Kidney capillary endothelial cell (primary cell): ENCODE measurements around the gene BCAS4.
"Not testable (repeated sequence)": the region's sequence is repeated elsewhere in the genome, so short reads cannot be mapped to it uniquely, and the experiment has no call there.

ENCODE experiments used
- DNase-seq: peaks from one replicate; pipeline ENCODE4 v3.0.0-alpha.2; 2018; ENCODE audit warnings: low spot score

BCAS4 gene, protein sequence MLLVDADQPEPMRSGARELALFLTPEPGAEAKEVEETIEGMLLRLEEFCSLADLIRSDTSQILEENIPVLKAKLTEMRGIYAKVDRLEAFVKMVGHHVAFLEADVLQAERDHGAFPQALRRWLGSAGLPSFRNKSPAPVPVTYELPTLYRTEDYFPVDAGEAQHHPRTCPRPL

DNA sequence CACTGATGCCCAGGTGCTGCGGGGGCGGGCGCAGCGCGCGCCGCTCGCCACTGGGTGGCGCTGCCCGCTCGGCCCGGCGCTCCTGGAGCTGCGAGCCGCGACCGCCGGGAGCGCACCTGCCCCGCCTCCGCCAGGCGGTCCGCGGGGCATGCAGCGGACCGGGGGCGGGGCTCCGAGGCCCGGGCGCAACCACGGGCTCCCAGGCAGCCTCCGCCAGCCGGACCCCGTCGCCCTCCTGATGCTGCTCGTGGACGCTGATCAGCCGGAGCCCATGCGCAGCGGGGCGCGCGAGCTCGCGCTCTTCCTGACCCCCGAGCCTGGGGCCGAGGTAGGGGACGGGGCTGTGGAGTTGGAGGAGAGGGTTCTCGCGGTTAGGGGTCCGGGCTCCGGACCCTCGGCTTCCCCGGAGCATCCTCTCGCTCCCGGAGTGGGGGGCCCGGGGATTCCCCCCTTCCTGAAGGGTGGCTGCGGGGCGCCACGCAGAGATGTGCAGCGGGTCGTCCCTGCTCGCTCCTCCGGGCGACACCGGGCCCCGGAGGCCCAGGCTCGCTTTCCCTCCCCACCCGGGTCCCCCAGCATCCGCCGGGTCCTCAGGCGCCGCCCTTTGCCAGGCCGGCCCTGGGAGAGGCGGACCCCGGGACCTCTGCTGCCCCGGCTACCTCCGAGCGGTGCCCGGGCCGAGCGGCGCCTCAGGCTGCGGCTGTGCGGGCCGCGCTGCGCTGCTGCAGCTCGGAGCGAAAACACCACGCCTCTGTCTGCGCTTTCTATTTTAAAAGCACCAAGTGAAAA is at the start of gene BCAS4:
TSS of gene BCAS4 (plus strand) at position 216 of the 789 bp plus-strand sequence. CDS start at position 239, 23 bp downstream.
- DNase-seq = peak; percentile 69

GRCh38 chr20:50745634-50746137 is 49.2 kb upstream of the BCAS4 start:
- DNase-seq = no peak

GRCh38 chr20:50746138-50746940 is 48.5 kb upstream of the BCAS4 start:
- DNase-seq = no peak

DNA sequence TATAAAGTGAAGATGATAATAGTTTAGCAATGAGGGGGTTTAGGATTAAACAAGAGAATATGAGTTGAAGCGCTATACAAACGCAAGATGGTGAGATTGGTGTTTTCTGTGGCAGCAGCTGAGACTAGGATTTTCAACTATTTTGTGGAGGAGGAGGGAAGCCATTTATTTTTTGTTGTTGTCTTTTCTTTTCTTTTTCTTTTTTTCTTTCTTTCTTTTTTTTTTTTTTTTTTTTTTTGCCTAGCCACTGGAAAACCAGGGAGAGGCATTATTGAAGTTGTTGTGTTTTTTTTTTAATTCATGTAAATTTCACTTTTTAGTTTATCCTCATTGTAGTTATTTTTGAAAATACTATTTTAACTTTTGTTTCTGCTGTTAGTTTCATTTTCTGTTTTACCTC is 47.6 kb upstream of the BCAS4 start:
- DNase-seq = no peak

DNA sequence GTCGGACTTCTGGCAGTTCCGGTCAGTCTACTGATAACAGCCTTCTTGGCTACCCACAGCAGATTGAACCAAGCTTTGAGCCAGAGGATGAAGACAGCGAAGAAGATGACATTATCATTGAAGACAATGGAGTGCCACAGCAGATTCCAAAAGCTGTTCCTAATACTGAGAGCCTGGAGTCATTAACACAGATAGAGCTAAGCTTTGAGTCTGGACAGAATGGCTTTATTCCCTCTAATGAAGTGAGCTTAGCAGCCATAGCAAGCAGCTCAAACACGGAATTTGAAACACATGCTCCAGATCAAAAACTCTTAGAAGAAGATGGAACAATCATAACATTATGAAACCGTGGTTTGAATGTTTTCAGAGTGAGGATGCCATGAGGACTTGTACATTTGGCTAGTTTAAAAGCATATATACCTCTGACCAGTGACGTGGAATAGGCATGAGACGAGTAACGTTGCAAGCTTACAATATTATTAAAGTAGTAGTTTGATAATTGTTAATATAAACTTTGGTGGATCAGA is 44.7 kb upstream of the BCAS4 start:
- DNase-seq = no peak

- DNase-seq = no peak
Observed at GRCh38 chr20:50753152-50753551, 41.7 kb upstream of the BCAS4 start.

GRCh38 chr20:50754420-50754819 is 40.4 kb upstream of the BCAS4 start:
- no peak for DNase-seq

GRCh38 chr20:50756447-50756846 is 38.4 kb upstream of the BCAS4 start:
- DNase-seq = no peak

- no peak for DNase-seq
Observed at GRCh38 chr20:50758469-50758868, 36.4 kb upstream of the BCAS4 start.

DNA sequence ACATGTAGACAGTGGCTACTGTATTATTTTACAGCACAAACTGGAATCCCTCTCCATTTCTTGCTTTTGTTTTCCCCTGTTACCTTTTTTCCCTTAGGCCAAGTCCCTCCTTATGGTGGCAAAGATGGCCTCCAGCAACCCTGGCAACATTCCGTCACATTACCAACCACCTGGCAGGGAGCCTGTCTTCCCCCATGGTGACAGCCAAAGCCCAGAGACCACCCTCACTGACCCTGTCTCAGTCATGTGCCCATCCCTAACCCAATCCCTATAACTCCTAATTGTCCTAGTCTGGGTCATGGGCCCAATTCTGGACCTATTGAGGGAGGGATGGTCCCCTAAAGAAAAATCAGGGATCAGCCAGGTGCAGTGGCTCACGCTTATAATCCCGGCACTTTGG is 35.9 kb upstream of the BCAS4 start:
- DNase-seq = no peak

- DNase-seq = no peak
Observed at GRCh38 chr20:50759678-50760077, 35.2 kb upstream of the BCAS4 start.

DNA sequence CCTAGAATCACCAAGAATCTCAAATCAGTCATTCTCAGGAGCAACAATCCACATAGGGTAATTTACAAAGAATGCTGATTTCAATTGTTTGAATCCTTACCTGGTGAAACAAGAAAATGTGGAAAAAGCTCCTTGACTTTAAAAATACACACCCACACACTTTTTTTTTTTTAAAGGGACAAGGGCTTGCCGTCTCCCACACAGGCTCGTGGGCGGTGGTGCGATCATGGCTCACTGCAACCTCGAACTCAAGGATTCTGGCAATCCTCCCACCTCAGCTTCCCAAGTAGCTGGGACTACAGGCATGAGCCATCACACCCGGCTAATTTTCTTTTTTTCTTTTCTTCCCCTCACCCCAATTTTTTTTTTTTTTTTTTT is 32.8 kb upstream of the BCAS4 start:
- DNase-seq = no peak

GRCh38 chr20:50762435-50763220 is 32.2 kb upstream of the BCAS4 start:
- no peak for DNase-seq

- not testable (repeated sequence) for DNase-seq
Observed at GRCh38 chr20:50763550-50764458, 31.1 kb upstream of the BCAS4 start.

DNA sequence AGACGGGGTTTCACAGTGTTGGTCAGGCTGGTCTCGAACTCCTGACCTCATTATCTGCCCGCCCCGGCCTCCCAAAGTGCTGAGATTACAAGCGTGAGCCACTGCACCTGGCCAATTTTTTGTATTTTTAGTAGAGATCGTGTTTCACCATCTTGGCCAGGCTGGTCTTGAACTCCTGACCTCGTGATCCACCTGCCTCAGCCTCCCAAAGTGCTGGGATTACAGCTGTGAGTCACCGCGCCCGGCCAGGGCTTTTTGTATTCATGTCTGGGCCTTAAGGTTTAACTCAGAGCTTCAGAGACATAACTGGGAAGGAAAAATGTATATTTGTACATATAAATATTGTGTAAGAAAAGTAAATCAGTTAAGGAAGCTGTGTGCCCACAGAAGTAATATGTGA is 29.6 kb upstream of the BCAS4 start:
- DNase-seq = not testable (repeated sequence)

- DNase-seq = no peak
Observed at GRCh38 chr20:50765674-50766073, 29.2 kb upstream of the BCAS4 start.

DNA sequence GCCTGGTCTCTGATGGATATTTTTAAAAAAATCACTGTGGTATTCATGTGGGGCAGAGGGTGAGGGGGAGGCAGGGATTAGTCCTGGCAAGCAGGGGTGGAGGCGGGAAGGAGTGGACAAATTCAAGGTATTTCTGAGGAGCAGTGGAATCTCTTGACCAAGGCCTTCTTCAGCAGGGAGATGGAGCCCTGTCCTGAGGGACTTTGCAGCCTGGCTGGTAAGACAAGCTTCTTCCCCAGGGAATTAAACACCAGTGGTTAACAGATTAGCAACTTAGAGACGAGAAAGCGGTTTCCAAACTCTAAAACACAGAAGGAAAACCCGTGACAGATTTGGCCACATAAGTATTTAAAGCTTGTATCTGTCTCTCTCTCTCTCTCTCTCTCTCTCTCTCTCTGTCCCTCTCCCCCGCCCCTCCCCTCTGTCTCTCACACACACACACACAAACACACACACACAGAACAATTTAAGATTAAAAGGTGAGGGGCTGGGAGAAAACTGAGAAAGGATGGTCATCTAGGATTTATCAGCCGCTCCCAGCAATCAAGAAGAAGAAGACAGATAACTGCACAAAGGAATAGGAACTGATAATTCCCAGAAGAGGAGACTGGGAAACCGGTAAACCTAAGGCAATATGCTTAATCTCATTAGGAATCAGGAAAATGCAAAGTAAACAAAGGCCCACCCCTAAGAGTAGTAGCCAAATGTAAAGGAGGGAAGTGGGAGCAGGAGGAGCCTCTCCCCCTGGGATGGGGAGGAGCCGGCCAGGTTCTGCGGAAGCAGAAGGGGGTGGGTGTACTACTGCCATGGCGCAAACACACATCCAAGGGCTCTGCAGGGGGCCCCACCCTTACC is 27.7 kb upstream of the BCAS4 start:
- not testable (repeated sequence) for DNase-seq

DNA sequence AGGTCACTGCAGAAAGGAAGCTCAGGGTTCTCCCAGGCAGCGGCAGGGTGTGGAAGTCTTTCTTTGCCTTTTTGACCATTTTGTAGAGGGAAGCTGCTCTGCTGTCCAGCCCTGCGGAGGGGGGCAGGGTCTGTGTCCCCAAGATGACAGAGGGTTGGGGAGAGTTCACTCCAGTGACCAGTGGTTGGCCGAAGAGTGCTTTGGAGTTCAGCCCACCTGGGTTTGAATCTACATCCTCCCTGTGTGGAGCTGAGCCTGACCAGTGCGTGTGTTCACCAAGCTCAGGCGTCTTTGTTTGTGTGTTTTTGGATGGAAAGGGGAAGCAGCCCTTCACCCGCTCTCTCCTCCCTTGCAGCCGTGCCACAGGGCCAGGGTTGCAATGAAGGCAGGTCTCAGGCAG is 25.9 kb upstream of the BCAS4 start:
- not testable (repeated sequence) for DNase-seq

- DNase-seq = not testable (repeated sequence)
Observed at GRCh38 chr20:50769551-50770085, 25.2 kb upstream of the BCAS4 start.
